HG03097 (cell line): ENCODE measurements around the gene ELL.

Experiments used
- ATAC-seq: cut with Tn5 transposase; IDR thresholded peaks from one replicate; pipeline ENCODE4 v1.9.1; 2021; ENCODE audit not compliant: unreplicated experiment, low FRiP score

ELL gene

DNA sequence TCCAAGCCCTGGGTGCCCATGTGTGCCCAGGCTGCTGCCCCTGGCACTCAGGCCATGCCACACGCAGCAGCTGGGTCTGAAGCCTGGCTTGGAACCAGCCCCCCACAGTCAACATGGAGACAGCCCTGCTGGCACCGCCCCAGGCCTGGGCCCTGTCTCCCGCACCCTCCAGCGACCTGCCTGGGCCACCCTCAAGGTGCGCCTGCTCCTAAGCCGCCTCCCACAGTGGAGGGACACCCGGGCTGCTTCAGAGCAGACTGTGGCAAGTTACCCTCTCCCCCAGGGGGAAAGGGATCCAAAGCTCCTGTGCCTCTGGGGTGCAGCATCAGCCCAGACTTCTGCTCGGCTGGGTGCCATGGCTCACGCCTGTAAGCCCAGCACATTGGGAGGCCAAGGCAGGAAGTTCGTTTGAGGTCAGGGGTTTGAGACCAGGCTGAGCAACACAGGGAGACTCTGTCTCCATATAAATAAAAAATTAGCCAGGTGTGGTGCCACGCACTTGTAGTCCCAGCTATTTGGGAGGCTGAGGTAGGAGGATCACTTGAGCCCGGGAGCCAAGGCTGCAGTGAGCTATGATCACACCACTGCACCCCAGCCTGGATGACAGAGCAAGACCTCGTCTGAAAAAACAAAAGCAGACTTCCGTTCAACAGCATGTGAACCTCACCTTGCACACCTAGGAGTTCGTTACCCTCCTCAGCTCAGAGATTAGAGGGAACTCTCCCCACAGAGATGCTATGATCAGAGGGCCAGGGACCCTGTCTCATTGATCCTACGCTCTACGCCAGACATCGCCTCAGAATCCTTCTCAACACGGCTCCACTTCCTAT, 15.6 kb downstream of the ELL start:
- ATAC-seq: no peak

DNA sequence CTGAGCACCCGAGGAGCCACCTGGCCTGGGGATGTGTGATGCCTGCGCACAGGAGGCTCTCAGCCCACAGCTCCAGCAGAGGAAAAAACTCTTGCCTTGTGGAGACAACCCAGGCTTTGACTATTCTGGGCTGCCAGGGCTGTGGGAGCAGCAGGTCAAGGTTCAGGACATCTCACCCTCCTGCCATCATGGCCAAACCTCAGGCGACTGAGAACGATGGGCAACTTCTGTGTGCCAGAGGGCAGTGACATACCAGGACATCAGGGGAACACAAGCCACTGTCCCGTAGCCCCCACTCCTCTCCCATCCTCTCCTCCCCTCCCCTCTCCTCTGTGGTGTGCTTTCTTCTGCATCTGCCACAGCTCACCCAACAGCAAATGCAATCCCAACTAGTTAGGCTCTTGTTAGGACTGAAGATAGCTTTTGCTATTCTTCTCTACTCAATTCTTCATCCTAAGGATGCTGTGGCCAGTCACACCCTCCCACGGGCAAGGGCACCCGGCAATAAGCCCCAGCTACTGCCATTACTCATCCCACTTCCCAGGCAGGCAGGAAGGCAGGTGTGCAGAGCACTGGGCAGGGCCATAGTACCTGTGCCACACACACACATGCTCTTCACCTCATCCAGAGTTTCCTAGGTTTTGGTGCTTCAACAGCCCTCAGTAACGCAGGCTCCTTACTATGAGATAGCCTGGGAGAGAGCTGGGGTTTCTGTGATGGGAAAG, 16.8 kb downstream of the ELL start:
- ATAC-seq: no peak

DNA sequence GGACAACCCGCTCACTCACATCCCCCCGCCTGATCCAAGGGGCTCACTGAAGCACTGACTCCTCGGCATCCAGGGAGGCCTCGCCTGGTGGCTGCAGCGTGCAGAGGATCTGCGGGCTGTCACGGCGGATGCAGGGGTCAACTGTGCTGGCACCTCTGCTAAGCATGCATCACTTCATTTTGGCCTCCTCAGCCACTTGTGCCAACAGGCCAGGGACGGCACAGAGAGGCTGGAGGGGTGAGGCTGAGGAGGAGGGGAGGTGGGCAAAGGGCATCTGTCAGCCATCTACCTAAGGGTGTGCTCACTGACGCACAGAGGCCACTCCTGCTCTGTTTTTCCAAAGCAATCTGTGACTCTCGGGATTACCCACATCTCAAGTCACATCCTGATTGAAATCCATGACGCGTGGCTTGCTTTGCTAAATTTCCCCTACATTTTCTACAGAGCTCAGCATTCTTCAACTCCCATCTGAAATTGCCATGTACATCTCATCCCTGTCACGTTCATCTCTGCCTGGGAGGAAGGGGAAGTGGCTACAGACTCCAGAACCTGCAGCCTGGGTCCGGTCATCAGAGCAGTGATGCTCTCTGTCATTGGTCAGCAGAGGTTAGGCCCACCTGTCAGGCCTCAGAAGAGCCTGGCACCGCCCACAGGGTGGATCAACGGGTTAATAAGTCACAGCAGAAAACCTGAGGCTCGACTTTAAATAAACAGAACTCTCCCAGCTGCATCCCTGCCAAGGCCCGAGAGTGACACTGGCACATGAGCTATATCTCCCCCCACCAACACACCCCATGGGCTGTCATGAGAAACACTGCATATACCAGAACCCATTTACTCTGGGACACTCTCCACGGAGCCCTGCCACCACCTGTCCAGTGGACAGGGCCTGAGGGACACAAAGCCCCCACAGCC, 17.6 kb downstream of the ELL start:
- peak; percentile 61 for ATAC-seq

DNA sequence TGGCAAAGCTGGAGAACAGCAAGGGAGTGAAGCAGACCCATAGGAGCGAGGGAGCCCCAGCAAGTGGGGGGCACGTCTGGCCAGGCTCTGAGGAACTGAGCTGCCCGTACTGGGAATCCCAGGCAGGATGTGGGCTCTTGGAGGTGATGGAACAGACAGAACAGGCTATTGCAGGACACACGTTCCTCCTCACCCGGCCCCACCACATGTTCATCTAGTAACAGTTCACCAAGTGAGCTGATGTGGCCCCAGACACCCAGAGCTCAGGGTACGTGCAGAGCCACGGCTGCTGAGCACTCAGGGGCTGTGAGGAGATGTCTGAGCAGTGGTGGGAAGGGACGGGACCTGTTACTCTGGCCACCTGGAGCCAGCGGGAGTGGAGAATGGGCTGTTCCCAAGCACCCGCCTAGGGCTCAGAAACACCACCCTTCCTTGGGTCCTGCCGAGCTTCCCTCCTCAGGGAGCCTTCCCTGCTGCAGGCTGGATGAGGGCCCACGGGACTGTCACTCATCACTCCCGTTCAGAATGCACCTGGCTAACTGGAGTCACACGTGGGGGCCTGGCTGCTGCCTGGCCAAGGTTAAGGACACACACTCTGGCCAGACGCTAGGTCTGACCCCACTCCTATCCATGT, 18.4 kb downstream of the ELL start:
- ATAC-seq: no peak

DNA sequence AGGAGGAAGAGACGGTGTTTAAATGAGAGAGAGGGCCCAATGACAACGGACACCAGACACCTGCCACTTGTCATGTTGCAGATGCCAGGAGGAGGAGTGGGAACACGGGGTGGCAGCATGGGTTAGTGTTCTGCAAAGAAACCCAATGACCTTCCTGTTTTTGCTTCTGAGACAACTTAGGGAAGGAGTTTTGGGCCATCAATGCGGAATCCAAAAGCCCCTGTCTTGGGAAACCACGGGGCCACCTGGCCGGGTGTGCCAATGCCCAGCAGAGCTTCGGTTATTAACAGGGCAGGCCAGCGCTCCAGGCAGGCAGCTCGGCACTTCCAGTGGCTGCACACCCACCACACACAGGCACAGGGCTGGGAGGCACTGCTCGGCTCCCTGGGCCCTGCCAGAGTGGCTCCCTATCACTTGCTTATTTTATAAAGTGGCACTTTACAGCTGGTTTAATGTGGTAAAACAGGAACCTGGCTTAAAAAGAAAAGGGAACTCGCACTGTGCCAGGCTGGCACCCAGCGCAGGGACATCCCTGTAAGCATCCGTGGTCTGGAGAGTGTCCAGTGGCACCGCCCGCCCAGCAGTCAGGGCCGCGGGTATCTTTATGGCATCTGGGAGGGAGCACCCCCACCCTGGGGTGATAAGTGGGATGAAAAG, 19.1 kb downstream of the ELL start:
- no peak for ATAC-seq

GRCh38 chr19:18502246-18502637, 19.6 kb downstream of the ELL start:
- ATAC-seq: no peak

DNA sequence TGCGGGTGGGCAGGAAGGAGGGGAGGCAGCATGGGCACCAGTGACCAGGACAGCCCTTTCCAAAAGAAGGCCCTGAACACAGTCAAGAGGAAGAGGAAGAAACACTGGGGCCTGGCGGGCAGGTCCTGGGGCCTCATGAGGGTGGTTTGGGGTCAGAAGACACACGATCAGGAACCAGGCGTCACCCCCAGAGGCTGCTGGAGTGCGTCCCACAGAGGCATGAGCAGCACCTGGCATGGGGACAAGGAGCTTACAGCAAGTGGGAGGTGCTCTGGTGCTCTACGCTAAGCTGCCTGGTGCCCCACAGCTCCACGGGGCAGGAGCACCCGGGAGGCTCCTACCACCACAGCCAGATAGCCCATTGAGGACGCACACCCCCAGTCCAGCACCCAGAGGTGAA, 20.0 kb downstream of the ELL start:
- ATAC-seq: no peak

DNA sequence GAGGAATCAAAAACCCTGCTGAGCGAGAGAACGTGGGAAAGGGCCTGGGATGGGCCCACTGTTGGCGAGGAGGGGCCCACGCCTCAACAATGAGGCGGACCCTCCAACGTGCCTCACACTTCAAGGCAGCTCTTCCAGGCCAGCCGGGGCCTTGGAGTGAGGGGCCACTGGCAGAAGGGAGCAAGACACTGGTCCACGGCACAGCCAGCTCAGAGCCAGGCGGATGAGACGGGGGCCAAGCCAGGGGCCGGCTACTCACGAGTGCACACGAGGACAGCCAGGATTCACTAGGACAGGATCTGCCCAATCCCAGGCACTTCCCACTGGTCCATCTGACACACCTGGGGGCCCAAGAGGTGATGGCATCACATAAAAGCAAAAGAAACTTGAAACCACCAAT, 20.5 kb downstream of the ELL start:
- no peak for ATAC-seq

GRCh38 chr19:18500799-18501198, 21.1 kb downstream of the ELL start:
- ATAC-seq: no peak

DNA sequence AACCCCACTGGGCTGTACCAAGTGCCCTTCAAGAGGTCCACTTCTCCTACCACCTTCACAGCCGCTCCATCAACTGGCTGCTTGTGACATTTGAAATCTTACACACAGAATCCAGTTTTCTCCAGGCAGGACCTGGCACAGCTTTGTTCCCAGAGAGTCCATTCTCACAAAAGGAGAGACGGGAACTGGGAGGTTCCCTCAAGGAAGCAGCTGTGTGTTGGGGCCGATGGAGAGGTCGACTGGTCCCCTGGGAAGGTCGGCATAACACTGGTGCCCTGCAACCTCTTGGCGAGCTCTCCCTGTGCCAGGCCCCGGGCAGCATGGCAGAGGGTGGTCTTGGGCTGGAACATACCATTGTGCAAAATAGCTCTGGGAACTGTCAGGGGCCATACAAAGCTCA, 21.5 kb downstream of the ELL start:
- ATAC-seq: no peak

DNA sequence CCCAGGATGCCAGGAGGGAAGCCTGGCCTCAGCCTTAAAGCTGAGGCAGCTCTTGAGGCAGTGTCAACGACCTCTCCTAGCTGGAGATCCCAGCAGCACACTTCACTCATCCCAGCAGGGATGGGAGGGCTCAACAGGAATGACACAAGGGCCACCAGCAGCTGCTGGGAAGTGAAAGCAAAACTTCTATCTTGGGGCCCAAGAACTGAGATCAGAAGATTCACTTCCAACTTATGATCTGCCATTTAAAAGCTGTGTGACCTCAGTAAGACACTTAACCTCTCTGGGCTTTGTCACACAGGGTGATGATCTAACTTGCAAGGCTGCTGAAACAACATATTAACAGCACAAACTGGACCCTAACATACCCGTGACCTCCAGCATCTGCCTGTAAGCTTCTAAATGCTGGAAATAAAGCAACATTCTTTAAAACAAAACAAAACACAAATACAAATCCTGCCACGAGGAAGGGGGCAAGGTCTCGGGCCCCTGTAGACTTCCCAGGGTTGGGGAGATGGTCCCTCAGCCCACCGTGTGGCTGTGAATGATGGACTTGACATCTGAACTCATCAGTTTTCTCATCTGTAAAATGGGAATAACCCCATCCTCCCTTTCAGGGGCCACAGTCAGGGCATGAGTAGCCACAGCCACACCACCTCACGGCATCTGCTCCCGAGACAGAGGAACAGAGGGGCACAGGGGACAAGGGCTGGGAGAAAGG, 22.7 kb downstream of the ELL start:
- ATAC-seq: no peak

DNA sequence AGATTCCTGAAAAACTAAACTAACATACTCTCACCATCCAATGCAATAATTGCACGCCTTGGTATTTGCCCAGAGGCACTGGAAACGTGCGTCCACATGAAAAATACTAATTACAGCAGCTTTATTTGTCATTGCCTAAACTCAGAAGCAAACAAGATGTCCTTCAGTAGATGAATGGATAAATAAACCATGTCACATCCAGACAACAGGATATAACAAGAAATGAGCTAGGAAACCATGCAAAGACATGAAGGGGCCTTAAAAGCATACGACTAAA, 25.0 kb downstream of the ELL start:
- ATAC-seq: no peak

DNA sequence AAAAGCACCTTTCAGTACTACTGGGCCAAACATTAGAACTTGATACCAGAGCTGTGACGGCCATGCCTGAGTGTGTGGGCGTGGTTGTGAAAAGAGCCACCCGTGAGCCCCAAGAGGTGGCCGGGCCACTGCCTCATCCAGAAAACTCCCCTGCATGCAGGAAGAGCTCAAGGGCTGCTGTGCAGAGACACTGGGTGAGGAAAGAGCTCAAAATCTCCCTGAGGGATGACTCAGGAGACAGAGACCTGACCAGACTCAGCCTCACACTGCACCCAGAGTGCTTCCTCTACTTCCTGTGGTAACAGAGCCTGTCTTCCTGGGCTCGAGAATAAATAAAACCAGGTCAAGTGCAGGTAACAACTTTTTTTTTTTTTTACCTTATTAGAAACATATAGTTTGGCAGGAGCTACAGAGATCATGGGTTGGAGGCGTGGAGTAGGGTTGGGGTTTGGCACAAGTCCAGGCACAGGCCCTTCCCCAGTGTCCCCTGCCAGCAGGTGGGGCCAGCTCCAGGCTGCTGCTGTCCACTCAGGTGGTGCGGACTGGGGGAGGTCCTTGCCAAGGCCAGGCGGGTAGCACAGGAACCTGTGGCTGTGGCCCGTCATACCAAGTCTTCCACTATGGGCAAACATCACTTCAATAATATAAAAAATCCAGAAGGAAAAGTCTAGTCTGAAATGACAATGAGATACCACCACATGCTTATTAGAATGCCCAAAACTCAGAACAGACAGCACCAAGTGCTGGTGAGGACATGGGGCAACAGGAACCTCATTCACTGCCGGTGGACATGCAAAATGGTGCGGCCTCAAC, 25.5 kb downstream of the ELL start:
- peak; percentile 50 for ATAC-seq

DNA sequence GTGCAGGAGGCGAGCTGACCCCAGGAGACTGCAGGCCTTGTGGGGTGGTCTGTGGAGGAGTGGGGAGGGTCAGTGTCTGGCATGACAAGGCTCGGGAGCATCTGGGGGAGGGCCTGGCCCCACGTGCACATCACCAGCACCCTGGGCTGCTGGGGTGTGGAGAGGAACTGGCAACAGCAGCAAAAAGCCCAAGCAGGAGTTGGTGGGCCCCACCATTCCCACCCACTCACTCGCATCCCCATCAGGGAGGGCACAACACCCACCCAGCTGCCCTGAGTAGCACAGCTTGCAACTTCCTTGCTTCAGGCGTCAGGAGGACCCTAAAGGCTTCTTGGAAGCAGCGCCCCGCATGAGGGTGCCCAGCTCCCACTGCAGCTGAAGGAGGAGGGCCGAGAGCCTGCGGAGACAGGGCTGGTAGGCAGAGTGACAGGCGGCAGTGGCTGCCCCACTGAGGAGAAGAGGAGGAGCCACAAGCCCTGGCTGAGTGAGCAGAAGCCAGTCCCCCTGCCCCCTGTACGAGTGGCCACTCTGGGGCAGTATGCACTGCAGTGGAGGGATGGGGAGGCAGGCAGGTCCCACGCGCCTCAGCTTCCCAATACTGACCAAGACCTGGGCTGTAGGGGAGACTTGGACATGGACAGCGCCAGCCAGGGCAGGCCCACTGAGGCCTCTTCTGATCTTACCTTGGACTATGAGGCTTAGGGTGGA, 26.5 kb downstream of the ELL start:
- ATAC-seq: no peak

GRCh38 chr19:18494267-18494607, 27.6 kb downstream of the ELL start:
- no peak for ATAC-seq

- ATAC-seq: no peak
Observed at GRCh38 chr19:18493440-18494266, 28.2 kb downstream of the ELL start.
